ENCODE results near the gene CDKN2D. TPM values are rescaled to one million over a fixed set of nuclear protein-coding genes. Genes with fewer than 3 reads are reported as not detected.
"Not testable (repeated sequence)": the region's sequence is repeated elsewhere in the genome, so short reads cannot be mapped to it uniquely, and the experiment has no call there.

Gene CDKN2D
- total RNA-seq, 2 experiments from 2014 or later = 68.6 to 68.8 TPM

- Mint-ChIP-seq H3K9me3 (no peaks in the 10 kb centered on the region), H3K4me1 (ENCODE audit: low read depth) (peaks cover 6% of the 10 kb centered on the region), H3K4me3 (no peak overlapping the region), H3K27ac (no peak overlapping the region), H3K27me3 (no peaks in the 10 kb centered on the region), H3K36me3 (no peaks in the 10 kb centered on the region)
- intact Hi-C loops (cut with micrococcal nuclease) = no loop called here
- POLR2A ChIA-PET = no interaction called here
- no peak for DNase-seq
- CTCF ChIA-PET = interaction anchor here (2.5 to 4.5 kb wide), 2 partner anchors 70 to 124 kb away, joined by 9 to 22 read pairs; no protein-coding TSS in a partner anchor
Observed at GRCh38 chr19:10575011-10575716, 6.4 kb upstream of the CDKN2D start.

- Mint-ChIP-seq H3K9me3 (no peaks in the 10 kb centered on the region), H3K27me3 (no peaks in the 10 kb centered on the region), H3K4me1 (ENCODE audit: low read depth) (peaks cover 7% of the 10 kb centered on the region), H3K36me3 (no peaks in the 10 kb centered on the region), H3K27ac (no peak overlapping the region), H3K4me3 (no peak overlapping the region)
- POLR2A ChIA-PET = no interaction called here
- DNase-seq = no peak
- intact Hi-C loops (cut with micrococcal nuclease) = no loop called here
- CTCF ChIA-PET = interaction anchor here (0.9 to 7.5 kb wide), 4 partner anchors 71 to 142 kb away, joined by 3 to 45 read pairs (median 12); partner anchors contain the start of gene QTRT1
Observed at GRCh38 chr19:10574462-10574861, 5.7 kb upstream of the CDKN2D start.

GRCh38 chr19:10573793-10574192, 5.0 kb upstream of the CDKN2D start:
- intact Hi-C loops (cut with micrococcal nuclease) = loop anchor here (2.0 kb wide), 1 partner anchor 91 kb away; no protein-coding TSS in a partner anchor
- H3K36me3 Mint-ChIP-seq, DNase-seq, H3K4me3 Mint-ChIP-seq, POLR2A ChIA-PET, H3K9me3 Mint-ChIP-seq, H3K27me3 Mint-ChIP-seq, H3K27ac Mint-ChIP-seq: not testable (repeated sequence)
- CTCF ChIA-PET = interaction anchor here (0.9 to 7.5 kb wide), 7 partner anchors 20 to 291 kb away, joined by 3 to 45 read pairs (median 4); partner anchors contain the start of gene QTRT1
- H3K4me1 Mint-ChIP-seq (ENCODE audit: low read depth) = peaks cover 11% of the 10 kb centered on the region

- Mint-ChIP-seq H3K4me3 (peak overlapping the region; percentile 98), H3K9me3 (no peaks in the 10 kb centered on the region), H3K4me1 (ENCODE audit: low read depth) (peaks cover 36% of the 10 kb centered on the region), H3K27ac (peak overlapping the region; percentile 98), H3K36me3 (peaks cover 28% of the 10 kb centered on the region), H3K27me3 (no peaks in the 10 kb centered on the region)
- ChIA-PET POLR2A (interaction anchor here (0.8 to 4.2 kb wide), 3 partner anchors 13 to 150 kb away, joined by 3 to 29 read pairs (median 5); partner anchors contain the start of gene DNM2), CTCF (interaction anchor here (0.7 to 7.5 kb wide), 8 partner anchors 17 to 165 kb away, joined by 3 to 45 read pairs (median 4); partner anchors contain the start of gene QTRT1)
- intact Hi-C loops (cut with micrococcal nuclease) = loop anchor here (2.0 to 10.0 kb wide), 7 partner anchors 129 to 463 kb away; partner anchors contain the start of genes ANGPTL6, CDC37, PPAN and SMARCA4
- DNase-seq = peak; percentile 78
Observed at GRCh38 chr19:10568062-10568825, 535 bp downstream of the CDKN2D start.

GRCh38 chr19:10567656-10568055, 1.1 kb downstream of the CDKN2D start:
- Mint-ChIP-seq H3K27me3 (no peaks in the 10 kb centered on the region), H3K36me3 (peaks cover 29% of the 10 kb centered on the region), H3K4me1 (ENCODE audit: low read depth) (peaks cover 36% of the 10 kb centered on the region), H3K4me3 (peak overlapping the region; percentile 98), H3K27ac (peak overlapping the region; percentile 98), H3K9me3 (no peaks in the 10 kb centered on the region)
- ChIA-PET POLR2A (interaction anchor here (0.8 to 4.2 kb wide), 3 partner anchors 13 to 151 kb away, joined by 3 to 29 read pairs (median 3); partner anchors contain the start of gene DNM2), CTCF (interaction anchor here (0.7 to 7.5 kb wide), 5 partner anchors 16 to 133 kb away, joined by 3 to 45 read pairs (median 5); partner anchors contain the start of gene QTRT1)
- intact Hi-C loops (cut with micrococcal nuclease) = loop anchor here (2.0 to 10.0 kb wide), 9 partner anchors 35 to 463 kb away; partner anchors contain the start of genes ANGPTL6, CDC37, PPAN and SMARCA4
- DNase-seq = no peak

GRCh38 chr19:10566658-10567410, 1.9 kb downstream of the CDKN2D start:
- peak overlapping the region; percentile 98 for H3K27ac Mint-ChIP-seq
- peaks cover 31% of the 10 kb centered on the region for H3K4me1 Mint-ChIP-seq (ENCODE audit: low read depth)
- peak; percentile 75 for DNase-seq
- no peaks in the 10 kb centered on the region for H3K9me3 Mint-ChIP-seq
- CTCF ChIA-PET = interaction anchor here (0.9 to 7.5 kb wide), 9 partner anchors 13 to 298 kb away, joined by 3 to 45 read pairs (median 3); partner anchors contain the start of gene QTRT1
- POLR2A ChIA-PET = interaction anchor here (0.5 to 4.2 kb wide), 3 partner anchors 12 to 81 kb away, joined by 3 to 29 read pairs (median 3); no protein-coding TSS in a partner anchor
- intact Hi-C loops (cut with micrococcal nuclease) = loop anchor here (1.0 to 10.0 kb wide), 9 partner anchors 36 to 462 kb away; partner anchors contain the start of genes ANGPTL6, ILF3, PPAN and SMARCA4
- peaks cover 31% of the 10 kb centered on the region for H3K36me3 Mint-ChIP-seq
- H3K27me3 Mint-ChIP-seq = no peaks in the 10 kb centered on the region
- H3K4me3 Mint-ChIP-seq = peak overlapping the region; percentile 98

- Mint-ChIP-seq H3K9me3 (no peaks in the 10 kb centered on the region), H3K27ac (peak overlapping the region; percentile 98), H3K36me3 (peaks cover 35% of the 10 kb centered on the region), H3K4me1 (ENCODE audit: low read depth) (peaks cover 31% of the 10 kb centered on the region), H3K27me3 (no peaks in the 10 kb centered on the region), H3K4me3 (peak overlapping the region; percentile 98)
- ChIA-PET CTCF (interaction anchor here (0.9 to 2.3 kb wide), 6 partner anchors 13 to 298 kb away, joined by 3 to 5 read pairs (median 3); no protein-coding TSS in a partner anchor), POLR2A (interaction anchor here (0.6 to 4.2 kb wide), 2 partner anchors 12 to 985 kb away, joined by 3 to 29 read pairs; no protein-coding TSS in a partner anchor)
- no peak for DNase-seq
- intact Hi-C loops (cut with micrococcal nuclease) = loop anchor here (1.0 to 10.0 kb wide), 9 partner anchors 36 to 462 kb away; partner anchors contain the start of genes ANGPTL6, ILF3, PPAN and SMARCA4
Observed at GRCh38 chr19:10566408-10566657, 2.4 kb downstream of the CDKN2D start.

- Mint-ChIP-seq H3K4me1 (ENCODE audit: low read depth) (peaks cover 31% of the 10 kb centered on the region), H3K27ac (peak within 1 kb of the TSS; percentile 98), H3K27me3 (no peaks in the 10 kb centered on the region), H3K4me3 (peak within 1 kb of the TSS; percentile 98), H3K36me3 (peaks cover 39% of the 10 kb centered on the region), H3K9me3 (no peaks in the 10 kb centered on the region)
- DNase-seq = peak; percentile 99
- intact Hi-C loops (cut with micrococcal nuclease) = loop anchor here (1.0 to 10.0 kb wide), 9 partner anchors 37 to 461 kb away; partner anchors contain the start of genes ANGPTL6, ILF3, PPAN and SMARCA4
- ChIA-PET POLR2A (interaction anchor here (0.6 to 4.2 kb wide), 4 partner anchors 11 to 985 kb away, joined by 3 to 29 read pairs (median 3); no protein-coding TSS in a partner anchor), CTCF (interaction anchor here (0.9 to 2.3 kb wide), 6 partner anchors 14 to 299 kb away, joined by 3 to 5 read pairs (median 3); no protein-coding TSS in a partner anchor)
Observed at GRCh38 chr19:10565567-10566407, 3.0 kb downstream of the CDKN2D start, which contains the start of gene KRI1. Gene KRI1, minus strand, starts transcription at chr19:10566010. Its CDS starts 11 bp downstream, at chr19:10565999.

- DNase-seq = peak; percentile 71
- Mint-ChIP-seq H3K4me1 (ENCODE audit: low read depth) (peaks cover 30% of the 10 kb centered on the region), H3K4me3 (peak overlapping the region; percentile 98), H3K36me3 (peaks cover 41% of the 10 kb centered on the region), H3K9me3 (no peaks in the 10 kb centered on the region), H3K27ac (peak overlapping the region; percentile 98), H3K27me3 (no peaks in the 10 kb centered on the region)
- ChIA-PET CTCF (interaction anchor here (0.6 kb wide), 1 partner anchor 71 kb away, joined by 3 read pairs; no protein-coding TSS in a partner anchor), POLR2A (interaction anchor here (0.6 to 4.2 kb wide), 2 partner anchors 11 to 152 kb away, joined by 3 to 29 read pairs; no protein-coding TSS in a partner anchor)
- intact Hi-C loops (cut with micrococcal nuclease) = loop anchor here (5.0 to 10.0 kb wide), 5 partner anchors 132 to 460 kb away; partner anchors contain the start of genes ANGPTL6, PPAN, SMARCA4 and TMED1
Observed at GRCh38 chr19:10565028-10565566, 3.7 kb downstream of the CDKN2D start.

- no peak for DNase-seq
- no peak overlapping the region for H3K27ac Mint-ChIP-seq
- H3K27me3 Mint-ChIP-seq = no peaks in the 10 kb centered on the region
- ChIA-PET CTCF (interaction anchor here (0.7 to 1.2 kb wide), 3 partner anchors 53 to 141 kb away, joined by 3 to 5 read pairs (median 3); no protein-coding TSS in a partner anchor), POLR2A (no interaction called here)
- no peak overlapping the region for H3K4me3 Mint-ChIP-seq
- intact Hi-C loops (cut with micrococcal nuclease) = loop anchor here (10.0 kb wide), 1 partner anchor 458 kb away; the partner anchor contains the start of genes ANGPTL6 and PPAN
- H3K36me3 Mint-ChIP-seq = peaks cover 51% of the 10 kb centered on the region
- peaks cover 26% of the 10 kb centered on the region for H3K4me1 Mint-ChIP-seq (ENCODE audit: low read depth)
- H3K9me3 Mint-ChIP-seq = no peaks in the 10 kb centered on the region
Observed at GRCh38 chr19:10562609-10563008, 6.2 kb downstream of the CDKN2D start.

Measured in activated CD4-positive, alpha-beta memory T cell treated with anti-CD3 and anti-CD28 coated beads for 36 hours (primary cell).